ENCODE results near the gene CPSF2.

CPSF2 gene

GRCh38 chr14:92121670-92122350 lies at the start of gene CPSF2, which contains the start of gene NDUFB1:
Gene CPSF2, plus strand, starts transcription at chr14:92121969. Its CDS starts 9,016 bp downstream, at chr14:92130985.
Gene NDUFB1, minus strand, starts transcription at chr14:92121706. Its CDS starts 4,069 bp downstream, at chr14:92117637.
- H3K27ac ChIP-seq (ENCODE audit: low read depth, low read length): peak within 1 kb of the TSS; percentile 96
- H3K4me1 ChIP-seq (ENCODE audit: control insufficient read depth, insufficient read depth, low read length): no peaks in the 10 kb centered on the region
- peak within 1 kb of the TSS; percentile 97 for H3K9ac ChIP-seq (ENCODE audit: low read depth, low read length)
- H3K27me3 ChIP-seq (ENCODE audit: control insufficient read depth, insufficient read depth, low read length): no peaks in the 10 kb centered on the region
- H3K9me3 ChIP-seq (ENCODE audit: control insufficient read depth, insufficient read depth, low read length): no peaks in the 10 kb centered on the region
- H3K4me3 ChIP-seq (ENCODE audit: low read depth, low read length): peak within 1 kb of the TSS; percentile 99
- peaks cover 58% of the 10 kb centered on the region for H3K36me3 ChIP-seq (ENCODE audit: control insufficient read depth, insufficient read depth, low read length)

- Histone ChIP-seq H3K4me1 (ENCODE audit: control insufficient read depth, insufficient read depth, low read length) (no peaks in the 10 kb centered on the region), H3K4me3 (ENCODE audit: low read depth, low read length) (no peak overlapping the region), H3K36me3 (ENCODE audit: control insufficient read depth, insufficient read depth, low read length) (peaks cover 60% of the 10 kb centered on the region), H3K27ac (ENCODE audit: low read depth, low read length) (no peak overlapping the region), H3K9me3 (ENCODE audit: control insufficient read depth, insufficient read depth, low read length) (no peaks in the 10 kb centered on the region), H3K27me3 (ENCODE audit: control insufficient read depth, insufficient read depth, low read length) (no peaks in the 10 kb centered on the region), H3K9ac (ENCODE audit: low read depth, low read length) (no peak overlapping the region)
Observed at GRCh38 chr14:92074555-92074954, 47.2 kb upstream of the CPSF2 start.

- H3K4me1 ChIP-seq (ENCODE audit: control insufficient read depth, insufficient read depth, low read length): no peaks in the 10 kb centered on the region
- peaks cover 69% of the 10 kb centered on the region for H3K36me3 ChIP-seq (ENCODE audit: control insufficient read depth, insufficient read depth, low read length)
- no peak overlapping the region for H3K27ac ChIP-seq (ENCODE audit: low read depth, low read length)
- no peaks in the 10 kb centered on the region for H3K27me3 ChIP-seq (ENCODE audit: control insufficient read depth, insufficient read depth, low read length)
- H3K9me3 ChIP-seq (ENCODE audit: control insufficient read depth, insufficient read depth, low read length): no peaks in the 10 kb centered on the region
- no peak overlapping the region for H3K9ac ChIP-seq (ENCODE audit: low read depth, low read length)
- H3K4me3 ChIP-seq (ENCODE audit: low read depth, low read length): no peak overlapping the region
Observed at GRCh38 chr14:92088494-92088893, 33.3 kb upstream of the CPSF2 start.

- Histone ChIP-seq H3K27ac (ENCODE audit: low read depth, low read length) (no peak overlapping the region), H3K4me1 (ENCODE audit: control insufficient read depth, insufficient read depth, low read length) (no peaks in the 10 kb centered on the region), H3K4me3 (ENCODE audit: low read depth, low read length) (no peak overlapping the region), H3K27me3 (ENCODE audit: control insufficient read depth, insufficient read depth, low read length) (no peaks in the 10 kb centered on the region), H3K9me3 (ENCODE audit: control insufficient read depth, insufficient read depth, low read length) (no peaks in the 10 kb centered on the region), H3K9ac (ENCODE audit: low read depth, low read length) (no peak overlapping the region), H3K36me3 (ENCODE audit: control insufficient read depth, insufficient read depth, low read length) (peaks cover 56% of the 10 kb centered on the region)
Observed at GRCh38 chr14:92093320-92093719, 28.4 kb upstream of the CPSF2 start.

- Histone ChIP-seq H3K4me3 (ENCODE audit: low read depth, low read length) (no peak overlapping the region), H3K27ac (ENCODE audit: low read depth, low read length) (no peak overlapping the region), H3K9me3 (ENCODE audit: control insufficient read depth, insufficient read depth, low read length) (no peaks in the 10 kb centered on the region), H3K27me3 (ENCODE audit: control insufficient read depth, insufficient read depth, low read length) (no peaks in the 10 kb centered on the region), H3K4me1 (ENCODE audit: control insufficient read depth, insufficient read depth, low read length) (peaks cover 13% of the 10 kb centered on the region; the same call in 1 of the 2 replicates), H3K36me3 (ENCODE audit: control insufficient read depth, insufficient read depth, low read length) (peaks cover 14% of the 10 kb centered on the region), H3K9ac (ENCODE audit: low read depth, low read length) (no peak overlapping the region)
Observed at GRCh38 chr14:92099802-92100201, 22.0 kb upstream of the CPSF2 start.

- no peak overlapping the region for H3K27ac ChIP-seq (ENCODE audit: low read depth, low read length)
- H3K4me1 ChIP-seq (ENCODE audit: control insufficient read depth, insufficient read depth, low read length): peaks cover 18% of the 10 kb centered on the region
- H3K9ac ChIP-seq (ENCODE audit: low read depth, low read length): no peak overlapping the region
- no peaks in the 10 kb centered on the region for H3K27me3 ChIP-seq (ENCODE audit: control insufficient read depth, insufficient read depth, low read length)
- no peaks in the 10 kb centered on the region for H3K36me3 ChIP-seq (ENCODE audit: control insufficient read depth, insufficient read depth, low read length)
- H3K9me3 ChIP-seq (ENCODE audit: control insufficient read depth, insufficient read depth, low read length): no peaks in the 10 kb centered on the region
- H3K4me3 ChIP-seq (ENCODE audit: low read depth, low read length): no peak overlapping the region
Observed at GRCh38 chr14:92103363-92103989, 18.3 kb upstream of the CPSF2 start.

- no peaks in the 10 kb centered on the region for H3K9me3 ChIP-seq (ENCODE audit: control insufficient read depth, insufficient read depth, low read length)
- H3K27ac ChIP-seq (ENCODE audit: low read depth, low read length): peak overlapping the region; percentile 75
- H3K36me3 ChIP-seq (ENCODE audit: control insufficient read depth, insufficient read depth, low read length): no peaks in the 10 kb centered on the region
- H3K4me3 ChIP-seq (ENCODE audit: low read depth, low read length): peak overlapping the region; percentile 81
- no peak overlapping the region for H3K9ac ChIP-seq (ENCODE audit: low read depth, low read length)
- peaks cover 17% of the 10 kb centered on the region for H3K4me1 ChIP-seq (ENCODE audit: control insufficient read depth, insufficient read depth, low read length)
- H3K27me3 ChIP-seq (ENCODE audit: control insufficient read depth, insufficient read depth, low read length): no peaks in the 10 kb centered on the region
Observed at GRCh38 chr14:92105073-92105892, 16.5 kb upstream of the CPSF2 start.

- H3K9ac ChIP-seq (ENCODE audit: low read depth, low read length): peak overlapping the region; percentile 64; the same call in 1 of the 2 replicates
- H3K9me3 ChIP-seq (ENCODE audit: control insufficient read depth, insufficient read depth, low read length): no peaks in the 10 kb centered on the region
- H3K4me1 ChIP-seq (ENCODE audit: control insufficient read depth, insufficient read depth, low read length): peaks cover 14% of the 10 kb centered on the region
- H3K4me3 ChIP-seq (ENCODE audit: low read depth, low read length): peak overlapping the region; percentile 81
- no peaks in the 10 kb centered on the region for H3K27me3 ChIP-seq (ENCODE audit: control insufficient read depth, insufficient read depth, low read length)
- H3K36me3 ChIP-seq (ENCODE audit: control insufficient read depth, insufficient read depth, low read length): no peaks in the 10 kb centered on the region
- H3K27ac ChIP-seq (ENCODE audit: low read depth, low read length): peak overlapping the region; percentile 75
Observed at GRCh38 chr14:92105893-92106142, 16.0 kb upstream of the CPSF2 start.

- H3K27ac ChIP-seq (ENCODE audit: low read depth, low read length): peak within 1 kb of the TSS; percentile 75
- H3K4me1 ChIP-seq (ENCODE audit: control insufficient read depth, insufficient read depth, low read length): peaks cover 14% of the 10 kb centered on the region
- no peaks in the 10 kb centered on the region for H3K9me3 ChIP-seq (ENCODE audit: control insufficient read depth, insufficient read depth, low read length)
- peak within 1 kb of the TSS; percentile 64 for H3K9ac ChIP-seq (ENCODE audit: low read depth, low read length)
- H3K36me3 ChIP-seq (ENCODE audit: control insufficient read depth, insufficient read depth, low read length): no peaks in the 10 kb centered on the region
- H3K4me3 ChIP-seq (ENCODE audit: low read depth, low read length): peak within 1 kb of the TSS; percentile 81
- H3K27me3 ChIP-seq (ENCODE audit: control insufficient read depth, insufficient read depth, low read length): no peaks in the 10 kb centered on the region
Observed at GRCh38 chr14:92106143-92106926, 15.4 kb upstream of the CPSF2 start, which contains the start of gene ATXN3. Gene ATXN3, minus strand, starts transcription at chr14:92106582. Its CDS starts 30 bp downstream, at chr14:92106552.

- H3K27ac ChIP-seq (ENCODE audit: low read depth, low read length): peak overlapping the region; percentile 75
- peak overlapping the region; percentile 10; the same call in 1 of the 2 replicates for H3K4me3 ChIP-seq (ENCODE audit: low read depth, low read length)
- no peaks in the 10 kb centered on the region for H3K27me3 ChIP-seq (ENCODE audit: control insufficient read depth, insufficient read depth, low read length)
- no peaks in the 10 kb centered on the region for H3K9me3 ChIP-seq (ENCODE audit: control insufficient read depth, insufficient read depth, low read length)
- no peak overlapping the region for H3K9ac ChIP-seq (ENCODE audit: low read depth, low read length)
- peaks cover 11% of the 10 kb centered on the region for H3K4me1 ChIP-seq (ENCODE audit: control insufficient read depth, insufficient read depth, low read length)
- H3K36me3 ChIP-seq (ENCODE audit: control insufficient read depth, insufficient read depth, low read length): no peaks in the 10 kb centered on the region
Observed at GRCh38 chr14:92108345-92109254, 13.2 kb upstream of the CPSF2 start.
